Left ventricle myocardium inferior (tissue), 1 donor: ENCODE measurements around the gene SCMH1. TPM values are rescaled to one million over a fixed set of nuclear protein-coding genes. Genes with fewer than 3 reads are reported as not detected.

Experiments
- DNase-seq: peaks from one replicate; pipeline ENCODE4 v3.0.0-alpha.2; 2020
- H3K27ac ChIP-seq: fragments of 200-600 bp; replicated peaks from 2 replicates; pipeline ENCODE4 v1.8.0; 2021
- H3K27me3 ChIP-seq: fragments of 200-600 bp; 2 replicates; pipeline ENCODE4 v1.8.0; 2021; ENCODE audit warnings: low read depth
- H3K36me3 ChIP-seq: fragments of 200-600 bp; 2 replicates; pipeline ENCODE4 v1.8.0; 2021
- H3K4me1 ChIP-seq: fragments of 200-600 bp; 2 replicates; pipeline ENCODE4 v1.8.0; 2021
- H3K4me3 ChIP-seq: fragments of 200-600 bp; 2 replicates; pipeline ENCODE4 v1.8.0; 2021; ENCODE audit warnings: mild to moderate bottlenecking, moderate library complexity
- H3K9me3 ChIP-seq: fragments of 200-600 bp; replicated peaks from 2 replicates; pipeline ENCODE4 v1.8.0; 2021
- intact Hi-C: fragments of 100-400 bp; cut with micrococcal nuclease; formaldehyde crosslinking; loops from one replicate; pipeline ENCODE4 v1.11.0; 2022
- total RNA-seq: library from RNA; stranded (reverse); fragmentation: NEBNext Ultra II Directional; extraction: Animal tissue kit (Norgen Biotek cat#: 25700); gene quantifications from one replicate; pipeline ENCODE4 v1.2.1, GENCODE V29; 2021
- TF ChIP-seq, protein P1 (sequence below): fragments of 200-600 bp; IDR thresholded peaks from 2 replicates; pipeline ENCODE4 v1.8.0; 2021; ENCODE audit warnings: antibody characterized with exemption, mild to moderate bottlenecking, borderline replicate concordance
- donor health status: DM: no; HTN: yes; CAD: no; lungs with severe emphysema.

The SCMH1 gene
- total RNA-seq, 1 donor from 2014 or later: 48.1 TPM

DNA sequence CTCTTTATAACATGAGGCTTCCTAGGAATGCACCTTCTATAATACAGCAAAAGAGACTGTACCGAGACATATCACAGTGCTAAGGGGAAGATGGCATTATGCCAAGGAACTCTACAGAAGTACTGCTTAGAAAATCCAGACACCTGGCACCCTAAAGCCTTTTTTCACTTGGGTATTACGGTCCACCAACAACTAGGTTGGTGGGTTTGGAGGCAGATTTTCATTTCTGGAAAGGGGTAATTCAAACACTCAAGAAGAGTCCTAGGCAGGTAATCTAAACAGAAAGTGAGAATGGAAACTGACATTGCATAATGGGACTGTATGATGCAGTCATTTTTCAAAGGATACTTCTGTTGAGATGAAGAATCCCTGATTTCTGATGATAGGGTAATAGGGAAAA is 19.6 kb downstream of the SCMH1 start:
- Histone ChIP-seq H3K4me3 (no peak overlapping the region), H3K36me3 (peaks cover 9% of the 10 kb centered on the region), H3K9me3 (peaks cover 17% of the 10 kb centered on the region), H3K27me3 (no peaks in the 10 kb centered on the region), H3K27ac (no peak overlapping the region), H3K4me1 (peaks cover 28% of the 10 kb centered on the region)
- TF ChIP-seq, protein P1, sequence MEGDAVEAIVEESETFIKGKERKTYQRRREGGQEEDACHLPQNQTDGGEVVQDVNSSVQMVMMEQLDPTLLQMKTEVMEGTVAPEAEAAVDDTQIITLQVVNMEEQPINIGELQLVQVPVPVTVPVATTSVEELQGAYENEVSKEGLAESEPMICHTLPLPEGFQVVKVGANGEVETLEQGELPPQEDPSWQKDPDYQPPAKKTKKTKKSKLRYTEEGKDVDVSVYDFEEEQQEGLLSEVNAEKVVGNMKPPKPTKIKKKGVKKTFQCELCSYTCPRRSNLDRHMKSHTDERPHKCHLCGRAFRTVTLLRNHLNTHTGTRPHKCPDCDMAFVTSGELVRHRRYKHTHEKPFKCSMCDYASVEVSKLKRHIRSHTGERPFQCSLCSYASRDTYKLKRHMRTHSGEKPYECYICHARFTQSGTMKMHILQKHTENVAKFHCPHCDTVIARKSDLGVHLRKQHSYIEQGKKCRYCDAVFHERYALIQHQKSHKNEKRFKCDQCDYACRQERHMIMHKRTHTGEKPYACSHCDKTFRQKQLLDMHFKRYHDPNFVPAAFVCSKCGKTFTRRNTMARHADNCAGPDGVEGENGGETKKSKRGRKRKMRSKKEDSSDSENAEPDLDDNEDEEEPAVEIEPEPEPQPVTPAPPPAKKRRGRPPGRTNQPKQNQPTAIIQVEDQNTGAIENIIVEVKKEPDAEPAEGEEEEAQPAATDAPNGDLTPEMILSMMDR: no peak
- DNase-seq: no peak
- intact Hi-C loops: no loop called here

DNA sequence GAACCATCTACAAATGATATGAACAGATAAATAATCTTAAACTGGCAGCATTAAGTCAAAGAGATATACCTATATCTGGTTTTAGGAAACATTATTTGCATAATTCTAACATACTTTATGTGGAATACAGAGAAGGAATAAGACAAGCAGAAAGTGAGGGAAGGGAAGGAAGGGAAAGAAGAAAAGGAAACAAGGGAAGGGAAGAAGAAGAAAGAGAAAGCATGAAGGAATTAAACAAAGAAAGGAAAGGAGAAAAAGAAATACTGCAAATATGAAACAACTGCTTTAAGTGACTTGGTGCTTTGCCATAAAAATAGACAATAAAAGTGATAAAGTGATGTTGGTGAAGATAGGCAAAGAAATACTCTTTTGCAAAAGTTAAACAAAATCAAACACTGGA is 20.1 kb downstream of the SCMH1 start:
- no peak overlapping the region for H3K27ac ChIP-seq
- intact Hi-C loops: no loop called here

DNA sequence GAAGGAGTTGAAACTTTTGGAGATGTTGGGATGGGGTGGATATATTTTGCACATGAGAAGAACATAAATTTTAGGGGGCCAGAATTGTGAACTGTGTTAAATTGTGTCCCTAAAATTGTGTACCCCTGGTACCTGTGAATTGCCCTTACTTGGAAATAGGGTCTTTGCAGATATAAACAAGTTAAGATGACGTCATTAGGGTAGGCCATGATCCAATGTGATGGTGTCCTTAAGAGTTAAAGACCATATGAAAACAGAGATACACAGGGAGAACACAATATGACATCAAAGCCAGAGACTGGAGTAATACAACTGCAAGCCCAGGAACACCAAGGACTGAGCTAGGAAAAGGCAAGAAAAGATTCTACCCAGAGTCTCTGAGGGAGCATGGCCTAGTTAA is 24.0 kb downstream of the SCMH1 start:
- Histone ChIP-seq H3K9me3 (peaks cover 26% of the 10 kb centered on the region), H3K4me1 (peaks cover 12% of the 10 kb centered on the region), H3K4me3 (no peak overlapping the region), H3K27ac (no peak overlapping the region), H3K27me3 (no peaks in the 10 kb centered on the region), H3K36me3 (peaks cover 9% of the 10 kb centered on the region)
- TF ChIP-seq, protein P1: no peak
- intact Hi-C loops: no loop called here
- DNase-seq: no peak

More for the DNA sequence above, 20.1 kb downstream of the SCMH1 start:
- no peak for DNase-seq
- Histone ChIP-seq H3K4me1 (peaks cover 23% of the 10 kb centered on the region), H3K4me3 (no peak overlapping the region), H3K36me3 (peaks cover 9% of the 10 kb centered on the region), H3K9me3 (peaks cover 22% of the 10 kb centered on the region), H3K27me3 (no peaks in the 10 kb centered on the region)
- TF ChIP-seq, protein P1: no peak

DNA sequence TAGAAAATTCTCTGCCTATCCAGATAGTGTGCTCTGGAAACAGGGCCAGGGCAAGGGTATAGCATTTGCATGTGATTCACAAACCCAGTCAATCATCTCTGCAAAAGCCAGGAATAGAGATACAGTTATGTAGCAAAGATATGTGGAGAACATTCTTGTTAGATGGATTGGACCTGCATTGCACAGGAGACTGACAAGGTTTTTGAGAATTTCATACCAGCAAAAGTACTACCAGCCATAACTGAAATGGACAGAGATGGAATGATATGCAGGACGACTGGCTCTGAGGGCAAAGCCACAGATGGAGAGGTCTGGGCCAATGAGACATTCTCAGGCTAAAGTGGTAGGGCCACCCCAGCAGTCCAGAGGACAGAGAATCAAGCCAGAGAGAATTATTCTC is 24.7 kb downstream of the SCMH1 start:
- H3K36me3 ChIP-seq: peaks cover 9% of the 10 kb centered on the region
- H3K9me3 ChIP-seq: peaks cover 26% of the 10 kb centered on the region
- intact Hi-C loops: no loop called here
- peaks cover 8% of the 10 kb centered on the region for H3K4me1 ChIP-seq
- H3K27me3 ChIP-seq: no peaks in the 10 kb centered on the region
- TF ChIP-seq, protein P1: no peak
- DNase-seq: no peak
- no peak overlapping the region for H3K27ac ChIP-seq
- no peak overlapping the region for H3K4me3 ChIP-seq

DNA sequence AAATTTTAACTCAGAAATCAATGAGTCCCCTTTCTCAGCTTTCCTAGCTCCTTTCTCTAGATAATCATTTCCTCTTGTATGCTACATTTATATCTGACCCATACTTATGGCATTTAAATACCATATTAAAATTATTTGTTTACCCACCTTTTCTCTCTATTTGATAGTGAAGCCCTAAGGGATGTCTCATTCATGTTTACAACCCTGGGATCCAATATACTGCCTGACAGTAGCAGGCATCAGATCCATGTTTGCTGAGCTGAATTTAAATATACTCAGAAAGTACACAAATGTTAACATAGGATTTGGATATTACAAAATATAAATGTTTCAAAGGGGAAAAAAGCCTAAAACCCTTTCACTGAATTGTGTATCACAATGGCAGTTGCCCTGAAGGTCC is 26.5 kb downstream of the SCMH1 start:
- DNase-seq: no peak

More for the DNA sequence above, 26.5 kb downstream of the SCMH1 start:
- no peak overlapping the region for H3K27ac ChIP-seq
- H3K36me3 ChIP-seq: peaks cover 12% of the 10 kb centered on the region
- TF ChIP-seq, protein P1: no peak
- H3K9me3 ChIP-seq: peaks cover 26% of the 10 kb centered on the region
- H3K4me3 ChIP-seq: no peak overlapping the region
- intact Hi-C loops: no loop called here
- H3K27me3 ChIP-seq: no peaks in the 10 kb centered on the region
- no peaks in the 10 kb centered on the region for H3K4me1 ChIP-seq
